PC-3 (cell line): ENCODE measurements around the gene PDE6G.

Source experiments
- CTCF ChIP-seq: fragments of 300-600 bp; sonication (generic); conservative IDR thresholded peaks from 2 replicates; pipeline ENCODE4 v1.5.1; 2017; ENCODE audit warnings: antibody characterized with exemption, low read depth, mild to moderate bottlenecking, low read length
- EZH2 ChIP-seq: fragments of 300-600 bp; sonication (generic); IDR thresholded peaks from one replicate; pipeline ENCODE4 v1.6.1; 2017; ENCODE audit warnings: antibody characterized with exemption, mild to moderate bottlenecking, low read length; ENCODE audit not compliant: unreplicated experiment
- EZH2phosphoT487 ChIP-seq: fragments of 300-600 bp; sonication (generic); IDR thresholded peaks from 2 replicates; pipeline ENCODE4 v1.6.1; 2018; ENCODE audit warnings: mild to moderate bottlenecking, antibody characterized with exemption, low read length, borderline replicate concordance

- TF ChIP-seq CTCF, result no peak
- TF ChIP-seq EZH2phosphoT487, result no peak
- TF ChIP-seq EZH2, result no peak
Measured at GRCh38 chr17:81646869-81647600, 9.3 kb downstream of the PDE6G start.
